GM12801 (cell line): ENCODE data around the gene DDX56.

Experiments used
- CTCF ChIP-seq: IDR thresholded peaks from one replicate; pipeline ENCODE4 v1.5.1; 2011; ENCODE audit warnings: control low read depth; ENCODE audit not compliant: insufficient read length; ENCODE audit errors: extremely low read depth

The DDX56 gene

GRCh38 chr7:44555350-44555749 is 18.4 kb downstream of the DDX56 start:
- TF ChIP-seq CTCF, result no peak

GRCh38 chr7:44549457-44549856 is 24.3 kb downstream of the DDX56 start:
- no peak for TF ChIP-seq CTCF

- TF ChIP-seq CTCF, result no peak
Observed at GRCh38 chr7:44548893-44549292, 24.8 kb downstream of the DDX56 start.

- no peak for TF ChIP-seq CTCF
Observed at GRCh38 chr7:44547536-44548231, 26.0 kb downstream of the DDX56 start.

GRCh38 chr7:44541876-44542610 is 31.7 kb downstream of the DDX56 start:
- TF ChIP-seq CTCF, result no peak

- TF ChIP-seq CTCF, result no peak
Observed at GRCh38 chr7:44541028-44541869, 32.5 kb downstream of the DDX56 start, which contains the start of gene NPC1L1. Gene NPC1L1 (minus strand): TSS chr7:44541330. CDS start chr7:44541259, 71 bp downstream.

- no peak for TF ChIP-seq CTCF
Observed at GRCh38 chr7:44540592-44541027, 33.1 kb downstream of the DDX56 start.
